ENCODE results near the gene OGG1. TPM values are rescaled to one million over a fixed set of nuclear protein-coding genes. Genes with fewer than 3 reads are reported as not detected.

OGG1 gene
- total and polyA plus RNA-seq, 9 of the 15 experiments (the other 6 are each of a cell fraction or from before 2014, with no cell fraction given) = 6.6 to 33.0 (median 24.4) TPM

GRCh38 chr3:9769426-9770275 lies 19.9 kb downstream of the OGG1 start, which contains the start of gene CAMK1 (continued):
- no peak for TF ChIP-seq CTCF (IDR thresholded peaks at IDR 0.05 in 2 of 3, conservative IDR thresholded peaks at IDR 0.05 in 1 of 3; ENCODE audit: insufficient read depth in 2 of 3, low read depth in 1 of 3, low read length in 3 of 3)
- no peak for TF ChIP-seq MCM7 (IDR thresholded peaks at IDR 0.05)
- no peak for TF ChIP-seq SMAD4 (CRISPR knock-in tag; conservative IDR thresholded peaks at IDR 0.05)
- TF ChIP-seq BDP1 (IDR thresholded peaks at IDR 0.05; ENCODE audit: insufficient read depth, insufficient read length) = no peak
- no peak for TF ChIP-seq GABPA (tag; conservative IDR thresholded peaks at IDR 0.05; ENCODE audit: low read depth)
- TF ChIP-seq SIN3B (IDR thresholded peaks at IDR 0.05; ENCODE audit: low read depth) = peak; percentile 56; the same call in 1 of the 2 replicates
- TF ChIP-seq AFF4 (CRISPR knock-in tag; IDR thresholded peaks at IDR 0.05) = no peak
- TF ChIP-seq CREM (IDR thresholded peaks at IDR 0.05; ENCODE audit: low read depth) = no peak
- no peak for TF ChIP-seq SNAPC5 (CRISPR knock-in tag; IDR thresholded peaks at IDR 0.05)
- TF ChIP-seq ZNF174 (CRISPR knock-in tag; IDR thresholded peaks at IDR 0.05) = no peak
- TF ChIP-seq TAF15 (IDR thresholded peaks at IDR 0.05; ENCODE audit: low read depth, low read length) = no peak
- TF ChIP-seq MLLT1 (IDR thresholded peaks at IDR 0.05) = no peak
- peak; percentile 30 to 45; a peak in 2 of 4 replicates for TF ChIP-seq MAZ (CRISPR knock-in tag; conservative IDR thresholded peaks at IDR 0.05 in 1 of 2, IDR thresholded peaks at IDR 0.05 in 1 of 2)
- peak; percentile 46; the same call in 1 of the 2 replicates for TF ChIP-seq ZFX (CRISPR knock-in tag; IDR thresholded peaks at IDR 0.05)
- peak in 1 of 2 experiments; percentile 43 for TF ChIP-seq E2F6 (IDR thresholded peaks at IDR 0.05; ENCODE audit: borderline replicate concordance in 1 of 2, extremely low read depth in 1 of 2, insufficient read depth in 1 of 2, insufficient read length in 1 of 2, low read depth in 1 of 2, low read length in 1 of 2, poor library complexity in 1 of 2, severe bottlenecking in 1 of 2)
